Neural cell (in vitro differentiated cells): ENCODE results near the gene CCDC27.

Source experiments
- CTCF ChIP-seq: fragments of 450-650 bp; IDR thresholded peaks from 2 replicates; pipeline ENCODE4 v1.5.1; 2014; ENCODE audit warnings: antibody characterized with exemption, mild to moderate bottlenecking, moderate library complexity; ENCODE audit not compliant: poor library complexity, severe bottlenecking
- EP300 ChIP-seq: fragments of 450-650 bp; conservative IDR thresholded peaks from 2 replicates; pipeline ENCODE4 v1.6.1; 2014; ENCODE audit warnings: antibody characterized with exemption, mild to moderate bottlenecking, moderate library complexity; ENCODE audit not compliant: poor library complexity, severe bottlenecking
- POLR2AphosphoS5 ChIP-seq: IDR thresholded peaks from 2 replicates; pipeline ENCODE4 v1.6.1; 2012
- RAD21 ChIP-seq: fragments of 450-650 bp; conservative IDR thresholded peaks from 2 replicates; pipeline ENCODE4 v1.6.1; 2014; ENCODE audit warnings: antibody characterized with exemption, mild to moderate bottlenecking, moderate library complexity
- REST ChIP-seq: IDR thresholded peaks from 2 replicates; pipeline ENCODE4 v1.6.1; 2012; ENCODE audit warnings: borderline replicate concordance

GRCh38 chr1:3717715-3718601, 34.3 kb upstream of the CCDC27 start:
- TF ChIP-seq RAD21 (no peak), CTCF (no peak), POLR2AphosphoS5 (no peak), EP300 (no peak), REST (no peak)
